VCaP (cell line): ENCODE measurements around the gene KATNB1.

Experiments
- H3K27ac ChIP-seq: fragments of 450-650 bp; 2 replicates; pipeline ENCODE4 v1.5.1; 2017
- TF ChIP-seq, protein P1 (sequence below): fragments of 450-650 bp; conservative IDR thresholded peaks from 2 replicates; pipeline ENCODE4 v1.5.1; 2017; ENCODE audit warnings: mild to moderate bottlenecking, moderate library complexity

Gene KATNB1

DNA sequence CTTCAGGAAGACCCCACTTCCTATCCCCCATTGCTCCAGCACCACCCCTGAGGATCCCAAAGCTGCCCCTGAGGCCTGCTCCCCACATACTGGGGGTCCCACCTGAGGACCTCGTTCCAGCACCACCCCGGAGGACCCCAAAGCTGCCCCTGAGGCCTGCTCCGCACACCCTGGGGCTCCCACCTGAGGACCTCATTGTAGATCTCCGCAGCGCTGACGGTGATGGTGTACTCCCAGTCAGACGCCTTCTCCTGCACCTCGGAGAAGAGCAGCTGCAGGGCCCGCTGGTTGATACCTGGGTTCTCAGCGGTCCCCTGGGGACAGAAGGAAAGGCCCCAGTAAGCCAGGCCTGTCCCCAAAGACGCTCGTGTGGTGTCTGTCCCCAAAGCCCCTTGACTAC, 26.4 kb downstream of the KATNB1 start:
- no peak overlapping the region for H3K27ac ChIP-seq
- TF ChIP-seq, protein P1, sequence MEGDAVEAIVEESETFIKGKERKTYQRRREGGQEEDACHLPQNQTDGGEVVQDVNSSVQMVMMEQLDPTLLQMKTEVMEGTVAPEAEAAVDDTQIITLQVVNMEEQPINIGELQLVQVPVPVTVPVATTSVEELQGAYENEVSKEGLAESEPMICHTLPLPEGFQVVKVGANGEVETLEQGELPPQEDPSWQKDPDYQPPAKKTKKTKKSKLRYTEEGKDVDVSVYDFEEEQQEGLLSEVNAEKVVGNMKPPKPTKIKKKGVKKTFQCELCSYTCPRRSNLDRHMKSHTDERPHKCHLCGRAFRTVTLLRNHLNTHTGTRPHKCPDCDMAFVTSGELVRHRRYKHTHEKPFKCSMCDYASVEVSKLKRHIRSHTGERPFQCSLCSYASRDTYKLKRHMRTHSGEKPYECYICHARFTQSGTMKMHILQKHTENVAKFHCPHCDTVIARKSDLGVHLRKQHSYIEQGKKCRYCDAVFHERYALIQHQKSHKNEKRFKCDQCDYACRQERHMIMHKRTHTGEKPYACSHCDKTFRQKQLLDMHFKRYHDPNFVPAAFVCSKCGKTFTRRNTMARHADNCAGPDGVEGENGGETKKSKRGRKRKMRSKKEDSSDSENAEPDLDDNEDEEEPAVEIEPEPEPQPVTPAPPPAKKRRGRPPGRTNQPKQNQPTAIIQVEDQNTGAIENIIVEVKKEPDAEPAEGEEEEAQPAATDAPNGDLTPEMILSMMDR = no peak

DNA sequence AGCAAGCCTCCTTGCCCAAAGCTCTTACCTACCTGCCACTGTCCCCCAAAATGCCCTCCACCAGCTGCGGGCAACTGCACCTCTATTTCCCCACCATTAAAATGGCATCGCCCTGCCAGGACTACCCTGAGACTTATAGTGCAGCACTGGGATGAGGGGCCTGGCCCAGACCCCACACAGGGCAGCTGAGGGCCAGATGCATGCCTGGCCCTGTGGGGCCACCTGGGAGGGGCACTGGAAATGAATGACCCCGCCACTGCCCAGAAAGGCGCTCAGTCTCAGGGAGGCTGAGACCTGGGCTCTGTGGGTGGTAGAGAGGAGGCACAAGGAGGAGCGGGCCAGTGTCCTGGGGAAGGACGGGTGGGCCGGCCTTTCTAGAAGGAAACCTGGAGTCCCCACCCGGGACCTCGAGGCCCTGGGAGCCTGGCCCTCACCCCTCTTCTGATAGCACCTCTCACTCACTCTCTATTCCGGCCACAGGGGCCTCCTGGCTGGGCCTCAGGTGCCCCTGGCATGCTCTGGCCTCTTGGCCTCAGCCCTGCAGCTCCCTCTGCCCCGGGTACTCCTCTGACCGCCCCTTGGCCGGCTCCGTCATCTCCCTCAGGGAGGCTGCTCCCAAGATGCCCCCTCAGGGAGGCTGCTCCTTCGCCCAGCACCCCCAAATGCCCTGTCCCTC, 26.9 kb downstream of the KATNB1 start:
- TF ChIP-seq, protein P1 = no peak
- no peak overlapping the region for H3K27ac ChIP-seq

DNA sequence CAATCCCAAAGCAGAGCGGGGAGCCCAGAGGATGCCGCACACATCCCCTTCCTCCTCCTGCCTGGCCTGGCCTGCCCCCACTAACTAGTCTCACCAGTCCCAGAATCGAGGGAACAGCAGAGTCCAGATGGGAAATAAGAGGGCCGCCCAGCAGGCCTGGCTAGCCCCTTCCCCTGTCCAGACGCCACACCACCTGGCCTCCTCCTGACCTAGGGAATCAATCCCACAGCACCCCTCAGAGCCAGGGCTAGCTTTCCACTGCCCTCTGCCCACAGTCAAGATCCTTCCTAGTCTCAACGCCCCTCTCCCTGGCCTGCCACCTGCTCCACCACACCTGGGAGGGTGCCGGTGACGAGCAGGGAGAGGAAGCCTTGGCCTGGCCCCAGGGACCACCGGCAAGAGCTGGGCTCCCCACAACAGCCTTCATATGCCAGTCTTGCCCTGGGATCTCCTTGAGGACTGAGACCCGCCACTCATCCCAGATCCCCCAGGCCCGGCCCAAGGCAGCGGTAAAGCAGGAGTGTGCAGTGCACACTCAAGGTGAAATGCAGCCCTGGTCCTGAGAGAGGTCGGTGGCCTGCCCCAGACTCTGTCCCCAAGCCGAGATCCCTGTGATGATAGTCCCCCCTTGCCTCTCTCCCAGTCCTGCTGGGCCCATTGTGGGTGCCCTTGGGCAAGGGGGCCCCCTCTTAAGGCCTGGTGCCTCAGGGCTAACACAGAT, 27.9 kb downstream of the KATNB1 start:
- TF ChIP-seq, protein P1 = no peak
- H3K27ac ChIP-seq = no peak overlapping the region

DNA sequence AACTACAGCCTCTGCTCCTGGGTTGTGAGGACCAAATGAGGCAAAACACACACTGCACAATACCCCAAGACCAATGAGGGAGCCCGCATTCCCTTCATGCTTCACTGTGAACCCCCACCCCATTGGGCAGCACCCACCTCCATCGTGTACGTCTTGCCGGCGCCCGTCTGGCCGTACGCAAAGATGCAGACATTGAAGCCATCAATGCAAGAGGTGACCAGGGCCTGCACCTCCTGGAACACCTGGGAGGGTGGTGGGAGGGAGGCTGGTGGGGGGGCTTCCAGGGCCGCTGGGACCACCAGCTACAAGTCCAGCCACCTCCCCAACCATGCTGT, 28.4 kb downstream of the KATNB1 start:
- TF ChIP-seq, protein P1 = no peak
- no peak overlapping the region for H3K27ac ChIP-seq

DNA sequence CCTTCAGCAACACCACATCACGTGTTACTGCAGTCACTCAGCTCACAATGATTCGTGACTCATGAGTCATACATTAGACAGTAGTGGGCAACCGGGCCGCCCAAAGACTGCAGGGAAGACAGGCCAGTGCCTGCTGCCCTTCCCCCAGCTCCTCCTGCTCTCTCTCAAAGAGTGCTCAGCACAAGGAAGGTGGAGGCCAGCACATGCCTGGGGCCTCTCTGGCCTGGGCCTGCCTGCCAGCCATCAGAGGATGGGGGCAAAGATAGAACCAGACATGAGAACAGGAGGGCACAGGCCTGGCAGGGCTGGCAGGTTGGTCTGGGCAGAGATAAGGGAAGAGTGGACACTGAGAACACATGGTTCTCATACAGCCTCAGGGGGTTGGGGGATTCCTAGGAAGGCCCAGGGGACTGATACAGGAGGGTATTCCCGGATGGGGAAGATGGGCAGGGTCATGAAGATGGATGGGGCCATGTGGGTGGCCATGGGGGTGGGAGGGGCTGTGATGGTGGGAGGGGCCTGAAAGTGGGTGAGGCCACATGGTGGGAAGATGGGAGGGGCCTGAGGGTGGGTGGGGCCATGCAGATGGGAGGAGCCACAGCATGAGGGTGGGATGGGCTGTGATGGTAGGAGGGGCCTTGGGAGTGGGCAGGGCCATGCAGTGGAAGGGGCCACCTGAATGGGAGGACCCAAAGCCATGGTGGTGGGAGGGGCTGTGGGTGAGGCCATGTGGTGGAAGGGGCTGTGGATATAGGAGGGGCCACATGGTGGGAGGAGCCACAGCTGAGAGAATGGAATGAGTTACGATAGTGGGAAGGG, 29.0 kb downstream of the KATNB1 start:
- no peak overlapping the region for H3K27ac ChIP-seq
- TF ChIP-seq, protein P1 = no peak

DNA sequence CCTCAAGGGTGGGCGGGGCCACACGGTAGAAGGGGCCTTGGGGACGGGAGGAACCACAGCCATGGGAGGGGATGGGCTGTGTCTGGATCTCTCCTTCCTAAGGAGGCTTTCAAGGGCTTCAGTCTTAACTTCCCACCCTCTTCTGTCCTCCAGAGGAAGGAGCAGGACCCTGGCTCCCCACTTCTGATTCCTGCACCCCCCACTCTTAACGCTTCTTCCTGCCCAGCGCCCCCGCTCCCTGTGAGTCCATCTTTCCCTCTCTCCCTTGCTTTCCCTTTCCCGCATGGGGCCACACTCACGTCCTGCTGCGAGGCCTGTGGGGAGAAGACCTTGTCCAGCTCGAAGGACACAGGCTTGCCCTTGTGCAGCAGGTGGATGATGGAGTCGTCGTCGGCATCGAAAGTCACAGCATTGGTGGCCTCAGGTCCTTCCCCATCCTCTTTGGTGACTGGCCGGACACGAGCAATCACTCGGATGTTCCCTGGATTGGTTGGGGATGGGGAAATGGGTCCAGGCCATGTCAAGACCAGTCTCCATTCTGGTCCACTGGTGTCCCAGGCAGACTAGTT, 29.7 kb downstream of the KATNB1 start:
- no peak overlapping the region for H3K27ac ChIP-seq

More for the DNA sequence above, 29.7 kb downstream of the KATNB1 start:
- TF ChIP-seq, protein P1 = no peak
